HG03442 (cell line): ENCODE measurements around the gene BHLHA9.

ENCODE experiments used
- ATAC-seq: cut with Tn5 transposase; IDR thresholded peaks from one replicate; pipeline ENCODE4 v1.9.1; 2021; ENCODE audit warnings: mild to moderate bottlenecking, moderate library complexity; ENCODE audit not compliant: unreplicated experiment

BHLHA9 gene

GRCh38 chr17:1251866-1252608 is 18.2 kb upstream of the BHLHA9 start:
- ATAC-seq = no peak

GRCh38 chr17:1255041-1255440 is 15.2 kb upstream of the BHLHA9 start:
- no peak for ATAC-seq

GRCh38 chr17:1256699-1257098 is 13.5 kb upstream of the BHLHA9 start:
- ATAC-seq = no peak

- no peak for ATAC-seq
Observed at GRCh38 chr17:1260086-1260769, 10.0 kb upstream of the BHLHA9 start.

- no peak for ATAC-seq
Observed at GRCh38 chr17:1260770-1261161, 9.5 kb upstream of the BHLHA9 start.

GRCh38 chr17:1264196-1264595 is 6.0 kb upstream of the BHLHA9 start:
- no peak for ATAC-seq

GRCh38 chr17:1267471-1267943 is 2.7 kb upstream of the BHLHA9 start:
- no peak for ATAC-seq

GRCh38 chr17:1271030-1271423 is 783 bp downstream of the BHLHA9 start:
- no peak for ATAC-seq

- ATAC-seq = no peak
Observed at GRCh38 chr17:1271441-1271840, 1.2 kb downstream of the BHLHA9 start.

GRCh38 chr17:1272701-1273100 is 2.5 kb downstream of the BHLHA9 start:
- ATAC-seq = no peak

GRCh38 chr17:1273492-1274244 is 3.4 kb downstream of the BHLHA9 start:
- no peak for ATAC-seq

- ATAC-seq = no peak
Observed at GRCh38 chr17:1274245-1274608, 4.0 kb downstream of the BHLHA9 start.

GRCh38 chr17:1275205-1275961 is 5.1 kb downstream of the BHLHA9 start:
- no peak for ATAC-seq

- no peak for ATAC-seq
Observed at GRCh38 chr17:1275962-1276736, 5.9 kb downstream of the BHLHA9 start.

- ATAC-seq = no peak
Observed at GRCh38 chr17:1280652-1281051, 10.4 kb downstream of the BHLHA9 start.

GRCh38 chr17:1286379-1287106 is 16.3 kb downstream of the BHLHA9 start:
- ATAC-seq = no peak

- no peak for ATAC-seq
Observed at GRCh38 chr17:1289695-1290094, 19.5 kb downstream of the BHLHA9 start.

GRCh38 chr17:1290676-1291075 is 20.4 kb downstream of the BHLHA9 start:
- no peak for ATAC-seq

GRCh38 chr17:1294157-1294717 is 24.0 kb downstream of the BHLHA9 start:
- ATAC-seq = no peak
